HEK293 (cell line): ENCODE data around the gene PLPPR4.

ENCODE experiments used
- CTCF ChIA-PET: fragments of 350-600 bp; formaldehyde crosslinking; extraction: SDS; loops from one replicate; lab custom pipeline; 2021; ENCODE audit warnings: antibody characterized with exemption; lab: Yijun Ruan, JAX
- POLR2A ChIA-PET: fragments of 300-600 bp; formaldehyde crosslinking; extraction: SDS; loops from one replicate; lab custom pipeline; 2020; ENCODE audit warnings: antibody characterized with exemption, inconsistent platforms; lab: Yijun Ruan, JAX
- H3K27ac ChIP-seq: fragments of 200-500 bp; sonication (Bioruptor generic); 2 replicates; pipeline ENCODE4 v1.5.1; 2014; ENCODE audit warnings: low read depth, low read length, control low read depth, inconsistent platforms; ENCODE audit errors: extremely low read depth
- H3K36me3 ChIP-seq, 2 experiments: fragments of 200-500 bp in 1 of 2; sonication (Bioruptor generic) in 1 of 2; 1 replicate in 1 of 2; 2 replicates in 1 of 2; pipeline ENCODE4 v1.5.1; 2014 to 2017; ENCODE audit warnings: inconsistent platforms in 2 of 2, low read length in 2 of 2; ENCODE audit not compliant: control insufficient read depth in 2 of 2, insufficient read depth in 1 of 2
- H3K4me1 ChIP-seq: fragments of 200-500 bp; sonication (Bioruptor generic); 2 replicates; pipeline ENCODE4 v1.5.1; 2014; ENCODE audit warnings: mild to moderate bottlenecking, low read length, inconsistent platforms; ENCODE audit not compliant: control insufficient read depth, insufficient read depth
- H3K4me3 ChIP-seq: 2 replicates; pipeline ENCODE4 v1.5.1; 2011; ENCODE audit warnings: low read depth, mild to moderate bottlenecking, control low read depth, low read length, moderate library complexity
- H3K9me3 ChIP-seq: fragments of 200-500 bp; sonication (Bioruptor generic); 2 replicates; pipeline ENCODE4 v1.5.1; 2014; ENCODE audit warnings: low read depth, low read length, inconsistent platforms; ENCODE audit not compliant: control insufficient read depth, insufficient read depth
- BCL6B ChIP-seq: fragments of 450-650 bp; formaldehyde crosslinking; IDR thresholded peaks from 2 replicates; pipeline ENCODE4 v1.5.1; 2017; ENCODE audit warnings: missing biosample characterization, missing genetic modification characterization
- EGR2 ChIP-seq: fragments of 450-650 bp; formaldehyde crosslinking; IDR thresholded peaks from 2 replicates; pipeline ENCODE4 v1.5.1; 2016; ENCODE audit warnings: low read depth, missing biosample characterization, missing genetic modification characterization
- GLIS2 ChIP-seq: fragments of 450-650 bp; formaldehyde crosslinking; IDR thresholded peaks from 2 replicates; pipeline ENCODE4 v1.5.1; 2016; ENCODE audit warnings: missing biosample characterization, missing genetic modification characterization
- PRDM6 ChIP-seq: fragments of 450-650 bp; formaldehyde crosslinking; IDR thresholded peaks from 2 replicates; pipeline ENCODE4 v1.5.1; 2017; ENCODE audit warnings: missing biosample characterization, missing genetic modification characterization
- SETDB1 ChIP-seq: IDR thresholded peaks from one replicate; pipeline ENCODE4 v1.6.1; 2017; ENCODE audit warnings: mild to moderate bottlenecking, low read length, moderate library complexity, mixed read lengths; ENCODE audit not compliant: insufficient read length
- SP3 ChIP-seq: fragments of 450-650 bp; formaldehyde crosslinking; IDR thresholded peaks from 2 replicates; pipeline ENCODE4 v1.5.1; 2016; ENCODE audit warnings: missing biosample characterization, missing genetic modification characterization
- ZBTB1 ChIP-seq: fragments of 450-650 bp; formaldehyde crosslinking; IDR thresholded peaks from 2 replicates; pipeline ENCODE4 v1.5.1; 2016; ENCODE audit warnings: missing biosample characterization, missing genetic modification characterization
- ZBTB20 ChIP-seq: fragments of 450-650 bp; formaldehyde crosslinking; IDR thresholded peaks from 2 replicates; pipeline ENCODE4 v1.5.1; 2016; ENCODE audit warnings: missing biosample characterization, missing genetic modification characterization
- ZBTB21 ChIP-seq: fragments of 450-650 bp; formaldehyde crosslinking; IDR thresholded peaks from 2 replicates; pipeline ENCODE4 v1.5.1; 2017; ENCODE audit warnings: missing biosample characterization, missing genetic modification characterization
- ZBTB26 ChIP-seq: fragments of 450-650 bp; formaldehyde crosslinking; optimal IDR thresholded peaks from 2 replicates; pipeline ENCODE3; 2016; ENCODE audit warnings: missing biosample characterization, mild to moderate bottlenecking, missing genetic modification characterization
- ZNF10 ChIP-seq: fragments of 450-650 bp; formaldehyde crosslinking; IDR thresholded peaks from 2 replicates; pipeline ENCODE4 v1.5.1; 2017; ENCODE audit warnings: missing biosample characterization, missing genetic modification characterization
- ZNF169 ChIP-seq: fragments of 450-650 bp; formaldehyde crosslinking; IDR thresholded peaks from 2 replicates; pipeline ENCODE4 v1.5.1; 2016; ENCODE audit warnings: missing biosample characterization, missing genetic modification characterization
- ZNF19 ChIP-seq: fragments of 450-650 bp; formaldehyde crosslinking; IDR thresholded peaks from 2 replicates; pipeline ENCODE4; 2016; ENCODE audit warnings: missing biosample characterization, missing genetic modification characterization, low read depth
- ZNF211 ChIP-seq: fragments of 450-650 bp; formaldehyde crosslinking; IDR thresholded peaks from 2 replicates; pipeline ENCODE4 v1.5.1; 2016; ENCODE audit warnings: low read depth, missing biosample characterization, missing genetic modification characterization
- ZNF24 ChIP-seq: fragments of 450-650 bp; formaldehyde crosslinking; IDR thresholded peaks from 2 replicates; pipeline ENCODE4 v1.5.1; 2016; ENCODE audit warnings: missing biosample characterization, missing genetic modification characterization
- ZNF26 ChIP-seq: fragments of 450-650 bp; formaldehyde crosslinking; IDR thresholded peaks from 2 replicates; pipeline ENCODE4 v1.5.1; 2016; ENCODE audit warnings: missing biosample characterization, missing genetic modification characterization
- ZNF311 ChIP-seq: fragments of 450-650 bp; formaldehyde crosslinking; IDR thresholded peaks from 2 replicates; pipeline ENCODE4 v1.5.1; 2017; ENCODE audit warnings: missing biosample characterization, missing genetic modification characterization, borderline replicate concordance
- ZNF362 ChIP-seq: fragments of 450-650 bp; formaldehyde crosslinking; IDR thresholded peaks from 2 replicates; pipeline ENCODE4 v1.5.1; 2016; ENCODE audit warnings: missing biosample characterization, missing genetic modification characterization
- ZNF366 ChIP-seq: fragments of 450-650 bp; formaldehyde crosslinking; conservative IDR thresholded peaks from 2 replicates; pipeline ENCODE4 v1.5.1; 2016; ENCODE audit warnings: missing biosample characterization, missing genetic modification characterization
- ZNF416 ChIP-seq: fragments of 450-650 bp; formaldehyde crosslinking; IDR thresholded peaks from 2 replicates; pipeline ENCODE4 v1.5.1; 2016; ENCODE audit warnings: missing biosample characterization, missing genetic modification characterization
- ZNF514 ChIP-seq: fragments of 450-650 bp; formaldehyde crosslinking; IDR thresholded peaks from 2 replicates; pipeline ENCODE4 v1.5.1; 2016; ENCODE audit warnings: missing biosample characterization, missing genetic modification characterization
- ZNF530 ChIP-seq: fragments of 450-650 bp; formaldehyde crosslinking; IDR thresholded peaks from 2 replicates; pipeline ENCODE4 v1.5.1; 2016; ENCODE audit warnings: low read depth, missing biosample characterization, missing genetic modification characterization
- ZNF549 ChIP-seq: fragments of 450-650 bp; IDR thresholded peaks from 2 replicates; pipeline ENCODE4 v1.5.1; 2018; ENCODE audit warnings: missing biosample characterization, missing genetic modification characterization, mild to moderate bottlenecking, inconsistent platforms, moderate library complexity
- ZNF555 ChIP-seq: fragments of 450-650 bp; formaldehyde crosslinking; conservative IDR thresholded peaks from 2 replicates; pipeline ENCODE4 v1.5.1; 2017; ENCODE audit warnings: missing biosample characterization, mild to moderate bottlenecking, missing genetic modification characterization, inconsistent platforms
- ZNF585B ChIP-seq: fragments of 450-650 bp; formaldehyde crosslinking; IDR thresholded peaks from 2 replicates; pipeline ENCODE4 v1.5.1; 2016; ENCODE audit warnings: missing biosample characterization, missing genetic modification characterization
- ZNF623 ChIP-seq: fragments of 450-650 bp; formaldehyde crosslinking; IDR thresholded peaks from 2 replicates; pipeline ENCODE4 v1.5.1; 2016; ENCODE audit warnings: missing biosample characterization, missing genetic modification characterization
- ZNF645 ChIP-seq: fragments of 450-650 bp; formaldehyde crosslinking; IDR thresholded peaks from 2 replicates; pipeline ENCODE4; 2016; ENCODE audit warnings: missing biosample characterization, missing genetic modification characterization
- ZNF792 ChIP-seq: fragments of 450-650 bp; formaldehyde crosslinking; IDR thresholded peaks from 2 replicates; pipeline ENCODE4 v1.5.1; 2016; ENCODE audit warnings: missing biosample characterization, missing genetic modification characterization
- ZSCAN18 ChIP-seq: fragments of 450-650 bp; formaldehyde crosslinking; IDR thresholded peaks from 2 replicates; pipeline ENCODE4 v1.5.1; 2016; ENCODE audit warnings: missing biosample characterization, missing genetic modification characterization

Gene PLPPR4

GRCh38 chr1:99264201-99265021 is at the start of gene PLPPR4:
PLPPR4 (plus strand) TSS chr1:99264492; CDS start chr1:99264594, 102 bp downstream.
- peak within 1 kb of the TSS; percentile 33 for H3K4me3 ChIP-seq
- H3K36me3 ChIP-seq, result no peaks in the 10 kb centered on the region
- H3K27ac ChIP-seq, result no peak within 1 kb of the TSS
- ChIA-PET POLR2A (no interaction called here), CTCF (no interaction called here)
- H3K4me1 ChIP-seq, result no peaks in the 10 kb centered on the region
- H3K9me3 ChIP-seq, result no peaks in the 10 kb centered on the region
- TF ChIP-seq ZNF24 (tag by site-specific recombination), result no peak
- TF ChIP-seq ZNF530, result no peak
- TF ChIP-seq ZBTB26, result peak; percentile 28
- TF ChIP-seq ZBTB20, result no peak
- TF ChIP-seq ZNF19 (tag by site-specific recombination), result no peak
- TF ChIP-seq ZBTB21 (tag by site-specific recombination), result no peak
- TF ChIP-seq ZNF366 (tag by site-specific recombination), result no peak
- no peak for TF ChIP-seq BCL6B (tag by site-specific recombination)
- TF ChIP-seq ZNF555 (tag by site-specific recombination), result no peak
- no peak for TF ChIP-seq ZNF169 (tag by site-specific recombination)
- TF ChIP-seq ZBTB1 (tag by site-specific recombination), result no peak
- TF ChIP-seq PRDM6 (tag by site-specific recombination), result no peak
- TF ChIP-seq ZNF211 (tag by site-specific recombination), result no peak
- TF ChIP-seq SETDB1, result no peak
- TF ChIP-seq SP3 (tag by site-specific recombination), result peak; percentile 38; the same call in 1 of the 2 replicates
- TF ChIP-seq ZNF623 (tag by site-specific recombination), result no peak
- TF ChIP-seq ZSCAN18, result no peak
- TF ChIP-seq ZNF10 (tag by site-specific recombination), result no peak
- no peak for TF ChIP-seq ZNF792 (tag by site-specific recombination)
- no peak for TF ChIP-seq ZNF514 (tag by site-specific recombination)
- TF ChIP-seq ZNF549 (tag by site-specific recombination), result no peak
- 0 out of 2 replicates have a peak, but pooled peaks have one; percentile 17 for TF ChIP-seq GLIS2 (tag by site-specific recombination)
- TF ChIP-seq ZNF26 (tag by site-specific recombination), result no peak
- TF ChIP-seq ZNF645 (tag by site-specific recombination), result no peak
- TF ChIP-seq ZNF585B, result no peak
- 0 out of 2 replicates have a peak, but pooled peaks have one; percentile 22 for TF ChIP-seq EGR2
- no peak for TF ChIP-seq ZNF311 (tag by site-specific recombination)
- TF ChIP-seq ZNF362 (tag by site-specific recombination), result no peak
- TF ChIP-seq ZNF416, result no peak
